GM12878 (cell line): ENCODE data around the gene NFIX. TPM values are rescaled to one million over a fixed set of nuclear protein-coding genes. Genes with fewer than 3 reads are reported as not detected.
A peak's percentile ranks its signal among the peaks of the same experiment; 100 is the strongest.

ENCODE experiments used
- CREM ChIP-seq: IDR thresholded peaks from 2 replicates; pipeline ENCODE4 v1.6.1; 2014; ENCODE audit warnings: antibody characterized with exemption, low read depth
- EGR1 ChIP-seq, 2 experiments: IDR thresholded peaks; 1 replicate in 1 of 2; 2 replicates in 1 of 2; pipeline ENCODE4 v1.6.1; 2011 to 2012; ENCODE audit warnings: low read depth in 2 of 2, low read length in 2 of 2, borderline replicate concordance in 1 of 2, mild to moderate bottlenecking in 1 of 2, moderate library complexity in 1 of 2
- HDAC2 ChIP-seq: fragments of 200-600 bp; sonication (generic); IDR thresholded peaks from 2 replicates; pipeline ENCODE4 v1.6.1; 2017
- KAT2A ChIP-seq: conservative IDR thresholded peaks from 2 replicates; pipeline ENCODE4 v1.6.1; 2011; ENCODE audit warnings: low read depth, low read length; ENCODE audit not compliant: control insufficient read depth
- NFXL1 ChIP-seq: fragments of 450-650 bp; IDR thresholded peaks from 2 replicates; pipeline ENCODE4 v1.6.1; 2017; ENCODE audit warnings: antibody characterized with exemption, mild to moderate bottlenecking, borderline replicate concordance
- NR2C1 ChIP-seq: fragments of 450-650 bp; IDR thresholded peaks from 2 replicates; pipeline ENCODE4 v1.6.1; 2017; ENCODE audit warnings: antibody characterized with exemption, mild to moderate bottlenecking, moderate library complexity
- NR2C2 ChIP-seq: IDR thresholded peaks from 2 replicates; pipeline ENCODE4 v1.6.1; 2011; ENCODE audit warnings: borderline replicate concordance, low read depth; ENCODE audit not compliant: control insufficient read depth, insufficient read length
- PAX5 ChIP-seq: IDR thresholded peaks from 2 replicates; pipeline ENCODE4 v1.6.1; 2011; ENCODE audit warnings: low read depth, low read length, borderline replicate concordance
- RFX5 ChIP-seq: IDR thresholded peaks from 2 replicates; pipeline ENCODE4 v1.6.1; 2011; ENCODE audit warnings: low read depth, low read length, improper control_type of control experiment
- SMARCA5 ChIP-seq: fragments of 450-650 bp; IDR thresholded peaks from 2 replicates; pipeline ENCODE4 v1.6.1; 2017; ENCODE audit warnings: mild to moderate bottlenecking
- SMC3 ChIP-seq: IDR thresholded peaks from 2 replicates; pipeline ENCODE4 v1.6.1; 2011; ENCODE audit warnings: low read length, improper control_type of control experiment, borderline replicate concordance
- SRF ChIP-seq, 2 experiments: IDR thresholded peaks; 2 replicates each; pipeline ENCODE4 v1.6.1; 2011; ENCODE audit warnings: low read depth in 2 of 2, low read length in 2 of 2, mild to moderate bottlenecking in 1 of 2, moderate library complexity in 1 of 2
- TCF3 ChIP-seq: IDR thresholded peaks from 2 replicates; pipeline ENCODE4 v1.6.1; 2012; ENCODE audit warnings: low read depth, mild to moderate bottlenecking, low read length, borderline replicate concordance; ENCODE audit not compliant: insufficient read depth
- polyA plus RNA-seq, 11 experiments: library from polyadenylated mRNA; depleted of rRNA in 4 of 11; unstranded in 6 of 11; stranded (reverse) in 5 of 11; fragments of >200 nt; fragmentation: Nextera tagmentation in 4 of 11; fragmentation: Illumina TruSeq in 1 of 11; extraction: Ambion mirVana in 4 of 11; extraction: Trizol in 1 of 11; gene quantifications; 1 replicate in 1 of 11; 2 replicates in 10 of 11; pipeline versions ENCODE4 v1.2.1 to v1.2.3, GENCODE V29; 2011 to 2016; ENCODE audit warnings: inconsistent platforms in 2 of 11, missing spikeins in 2 of 11, low read depth in 1 of 11
- total RNA-seq, 4 experiments: library from RNA; depleted of rRNA in 3 of 4; stranded (reverse); fragments of >200 nt in 3 of 4; fragmentation: Illumina TruSeq in 1 of 4; extraction: Trizol in 1 of 4; gene quantifications; 2 replicates each; pipeline versions ENCODE4 v1.2.1 to v1.2.3, GENCODE V29; 2013 to 2021
- TF ChIP-seq, protein P1 (sequence below): IDR thresholded peaks from 2 replicates; pipeline ENCODE4 v1.6.1; 2012; ENCODE audit warnings: low read length, inconsistent platforms
- TF ChIP-seq, protein P2 (sequence below): fragments of 450-650 bp; IDR thresholded peaks from 2 replicates; pipeline ENCODE4 v1.6.1; 2017; ENCODE audit warnings: mild to moderate bottlenecking, low read depth, inconsistent platforms; ENCODE audit not compliant: poor library complexity, severe bottlenecking
- TF ChIP-seq, protein P3 (sequence below): IDR thresholded peaks from 2 replicates; pipeline ENCODE4 v1.6.1; 2012; ENCODE audit warnings: low read depth, low read length, improper control_type of control experiment
- TF ChIP-seq, protein P4 (sequence below): fragments of 150-350 bp; IDR thresholded peaks from 2 replicates; pipeline ENCODE4 v1.6.1; 2014; ENCODE audit warnings: mild to moderate bottlenecking, low read depth, low read length
- TF ChIP-seq, protein P5 (sequence below): IDR thresholded peaks from 2 replicates; pipeline ENCODE4 v1.6.1; 2012; ENCODE audit warnings: low read depth, low read length, improper control_type of control experiment
- TF ChIP-seq, protein P6 (sequence below): fragments of 450-650 bp; formaldehyde crosslinking; IDR thresholded peaks from 2 replicates; pipeline ENCODE4 v1.4.0; 2022; ENCODE audit warnings: mild to moderate bottlenecking, moderate library complexity

The NFIX gene
- total and polyA plus RNA-seq, 10 of the 15 experiments (the other 5 are each of a cell fraction or from before 2014, with no cell fraction given), result 0.02 to 2.2 (median 0.28) TPM

DNA sequence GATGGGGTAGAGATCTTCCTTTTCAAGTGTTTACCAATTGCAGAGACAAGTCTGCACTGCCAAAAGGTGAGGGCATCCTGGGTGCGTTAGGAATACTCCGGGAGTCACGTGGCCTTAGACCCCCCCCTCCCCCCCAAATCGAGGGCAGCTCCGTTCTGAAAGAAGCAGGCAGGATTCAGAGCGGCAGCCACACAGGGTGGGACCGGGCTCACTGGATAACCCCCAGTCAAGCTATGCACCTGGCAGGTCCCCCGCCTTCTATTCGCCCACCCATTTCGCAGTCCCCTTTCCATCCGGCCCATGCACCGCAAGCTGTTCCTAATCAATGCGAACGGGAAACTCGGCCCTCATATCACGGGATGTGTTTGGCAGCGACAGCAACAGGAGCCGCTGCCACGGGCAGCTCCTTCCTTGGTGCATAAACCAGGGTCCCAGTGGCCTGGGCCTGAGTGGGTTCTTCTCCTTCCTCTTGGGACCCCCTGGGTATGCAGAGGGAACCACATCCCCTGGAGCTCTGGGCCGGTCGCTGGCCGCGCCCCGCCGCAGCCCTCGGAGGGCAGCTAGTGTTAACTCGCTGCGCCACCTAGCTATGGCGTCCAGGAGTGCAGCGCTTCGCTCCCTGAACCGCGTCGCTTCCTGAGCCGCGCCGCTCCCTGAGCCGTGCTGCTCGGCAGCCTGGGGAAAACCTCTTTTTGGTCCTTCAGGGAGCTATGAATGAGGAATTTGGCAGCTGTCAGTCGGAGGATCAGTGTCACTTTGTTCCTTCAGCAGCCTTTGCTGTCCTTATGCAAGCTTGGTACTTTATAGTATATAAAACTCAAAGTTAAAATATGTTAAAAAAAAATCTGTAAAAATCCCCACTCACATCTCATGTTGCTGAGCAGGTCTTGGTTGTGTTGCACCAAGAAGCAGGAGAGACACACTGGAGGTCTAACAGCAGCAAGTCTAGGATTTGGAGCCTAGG, 66.0 kb downstream of the NFIX start (continued):
- peak; percentile 54; the same call in 1 of the 2 replicates for TF ChIP-seq PAX5
- TF ChIP-seq, protein P1, sequence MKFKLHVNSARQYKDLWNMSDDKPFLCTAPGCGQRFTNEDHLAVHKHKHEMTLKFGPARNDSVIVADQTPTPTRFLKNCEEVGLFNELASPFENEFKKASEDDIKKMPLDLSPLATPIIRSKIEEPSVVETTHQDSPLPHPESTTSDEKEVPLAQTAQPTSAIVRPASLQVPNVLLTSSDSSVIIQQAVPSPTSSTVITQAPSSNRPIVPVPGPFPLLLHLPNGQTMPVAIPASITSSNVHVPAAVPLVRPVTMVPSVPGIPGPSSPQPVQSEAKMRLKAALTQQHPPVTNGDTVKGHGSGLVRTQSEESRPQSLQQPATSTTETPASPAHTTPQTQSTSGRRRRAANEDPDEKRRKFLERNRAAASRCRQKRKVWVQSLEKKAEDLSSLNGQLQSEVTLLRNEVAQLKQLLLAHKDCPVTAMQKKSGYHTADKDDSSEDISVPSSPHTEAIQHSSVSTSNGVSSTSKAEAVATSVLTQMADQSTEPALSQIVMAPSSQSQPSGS, result no peak
- TF ChIP-seq SRF (IDR thresholded peaks at IDR 0.05; ENCODE audit: low read depth in 2 of 2, low read length in 2 of 2), result no peak
- TF ChIP-seq, protein P2, sequence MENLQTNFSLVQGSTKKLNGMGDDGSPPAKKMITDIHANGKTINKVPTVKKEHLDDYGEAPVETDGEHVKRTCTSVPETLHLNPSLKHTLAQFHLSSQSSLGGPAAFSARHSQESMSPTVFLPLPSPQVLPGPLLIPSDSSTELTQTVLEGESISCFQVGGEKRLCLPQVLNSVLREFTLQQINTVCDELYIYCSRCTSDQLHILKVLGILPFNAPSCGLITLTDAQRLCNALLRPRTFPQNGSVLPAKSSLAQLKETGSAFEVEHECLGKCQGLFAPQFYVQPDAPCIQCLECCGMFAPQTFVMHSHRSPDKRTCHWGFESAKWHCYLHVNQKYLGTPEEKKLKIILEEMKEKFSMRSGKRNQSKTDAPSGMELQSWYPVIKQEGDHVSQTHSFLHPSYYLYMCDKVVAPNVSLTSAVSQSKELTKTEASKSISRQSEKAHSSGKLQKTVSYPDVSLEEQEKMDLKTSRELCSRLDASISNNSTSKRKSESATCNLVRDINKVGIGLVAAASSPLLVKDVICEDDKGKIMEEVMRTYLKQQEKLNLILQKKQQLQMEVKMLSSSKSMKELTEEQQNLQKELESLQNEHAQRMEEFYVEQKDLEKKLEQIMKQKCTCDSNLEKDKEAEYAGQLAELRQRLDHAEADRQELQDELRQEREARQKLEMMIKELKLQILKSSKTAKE, result no peak
- TF ChIP-seq, protein P3, sequence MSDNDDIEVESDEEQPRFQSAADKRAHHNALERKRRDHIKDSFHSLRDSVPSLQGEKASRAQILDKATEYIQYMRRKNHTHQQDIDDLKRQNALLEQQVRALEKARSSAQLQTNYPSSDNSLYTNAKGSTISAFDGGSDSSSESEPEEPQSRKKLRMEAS, result no peak
- TF ChIP-seq, protein P4, sequence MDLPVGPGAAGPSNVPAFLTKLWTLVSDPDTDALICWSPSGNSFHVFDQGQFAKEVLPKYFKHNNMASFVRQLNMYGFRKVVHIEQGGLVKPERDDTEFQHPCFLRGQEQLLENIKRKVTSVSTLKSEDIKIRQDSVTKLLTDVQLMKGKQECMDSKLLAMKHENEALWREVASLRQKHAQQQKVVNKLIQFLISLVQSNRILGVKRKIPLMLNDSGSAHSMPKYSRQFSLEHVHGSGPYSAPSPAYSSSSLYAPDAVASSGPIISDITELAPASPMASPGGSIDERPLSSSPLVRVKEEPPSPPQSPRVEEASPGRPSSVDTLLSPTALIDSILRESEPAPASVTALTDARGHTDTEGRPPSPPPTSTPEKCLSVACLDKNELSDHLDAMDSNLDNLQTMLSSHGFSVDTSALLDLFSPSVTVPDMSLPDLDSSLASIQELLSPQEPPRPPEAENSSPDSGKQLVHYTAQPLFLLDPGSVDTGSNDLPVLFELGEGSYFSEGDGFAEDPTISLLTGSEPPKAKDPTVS, result no peak
- TF ChIP-seq NR2C2, result no peak
- TF ChIP-seq, protein P5, sequence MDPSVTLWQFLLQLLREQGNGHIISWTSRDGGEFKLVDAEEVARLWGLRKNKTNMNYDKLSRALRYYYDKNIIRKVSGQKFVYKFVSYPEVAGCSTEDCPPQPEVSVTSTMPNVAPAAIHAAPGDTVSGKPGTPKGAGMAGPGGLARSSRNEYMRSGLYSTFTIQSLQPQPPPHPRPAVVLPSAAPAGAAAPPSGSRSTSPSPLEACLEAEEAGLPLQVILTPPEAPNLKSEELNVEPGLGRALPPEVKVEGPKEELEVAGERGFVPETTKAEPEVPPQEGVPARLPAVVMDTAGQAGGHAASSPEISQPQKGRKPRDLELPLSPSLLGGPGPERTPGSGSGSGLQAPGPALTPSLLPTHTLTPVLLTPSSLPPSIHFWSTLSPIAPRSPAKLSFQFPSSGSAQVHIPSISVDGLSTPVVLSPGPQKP, result 0 out of 2 replicates have a peak, but pooled peaks have one; percentile 31
- no peak for TF ChIP-seq EGR1 (IDR thresholded peaks at IDR 0.05; ENCODE audit: borderline replicate concordance in 1 of 2, low read depth in 2 of 2, low read length in 2 of 2)
- no peak for TF ChIP-seq NFXL1
- no peak for TF ChIP-seq HDAC2
- TF ChIP-seq, protein P6, sequence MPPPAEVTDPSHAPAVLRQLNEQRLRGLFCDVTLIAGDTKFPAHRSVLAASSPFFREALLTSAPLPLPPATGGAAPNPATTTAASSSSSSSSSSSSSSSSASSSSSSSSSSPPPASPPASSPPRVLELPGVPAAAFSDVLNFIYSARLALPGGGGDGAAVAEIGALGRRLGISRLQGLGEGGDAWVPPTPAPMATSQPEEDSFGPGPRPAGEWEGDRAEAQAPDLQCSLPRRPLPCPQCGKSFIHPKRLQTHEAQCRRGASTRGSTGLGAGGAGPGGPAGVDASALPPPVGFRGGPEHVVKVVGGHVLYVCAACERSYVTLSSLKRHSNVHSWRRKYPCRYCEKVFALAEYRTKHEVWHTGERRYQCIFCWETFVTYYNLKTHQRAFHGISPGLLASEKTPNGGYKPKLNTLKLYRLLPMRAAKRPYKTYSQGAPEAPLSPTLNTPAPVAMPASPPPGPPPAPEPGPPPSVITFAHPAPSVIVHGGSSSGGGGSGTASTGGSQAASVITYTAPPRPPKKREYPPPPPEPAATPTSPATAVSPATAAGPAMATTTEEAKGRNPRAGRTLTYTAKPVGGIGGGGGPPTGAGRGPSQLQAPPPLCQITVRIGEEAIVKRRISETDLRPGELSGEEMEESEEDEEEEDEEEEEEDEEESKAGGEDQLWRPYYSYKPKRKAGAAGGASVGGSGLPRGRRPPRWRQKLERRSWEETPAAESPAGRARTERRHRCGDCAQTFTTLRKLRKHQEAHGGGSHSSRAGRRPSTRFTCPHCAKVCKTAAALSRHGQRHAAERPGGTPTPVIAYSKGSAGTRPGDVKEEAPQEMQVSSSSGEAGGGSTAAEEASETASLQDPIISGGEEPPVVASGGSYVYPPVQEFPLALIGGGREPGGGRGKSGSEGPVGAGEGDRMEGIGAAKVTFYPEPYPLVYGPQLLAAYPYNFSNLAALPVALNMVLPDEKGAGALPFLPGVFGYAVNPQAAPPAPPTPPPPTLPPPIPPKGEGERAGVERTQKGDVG (CRISPR knock-in tag), result no peak
- TF ChIP-seq SMARCA5, result peak; percentile 33; the same call in 1 of the 2 replicates
- TF ChIP-seq NR2C1, result no peak
- TF ChIP-seq KAT2A, result no peak
- TF ChIP-seq CREM, result no peak
- TF ChIP-seq RFX5, result no peak
- TF ChIP-seq SMC3, result peak; percentile 84
- TF ChIP-seq TCF3, result no peak
